H9 (cell line): ENCODE results near the gene GLYATL2. TPM values are rescaled to one million over a fixed set of nuclear protein-coding genes. Genes with fewer than 3 reads are reported as not detected.

Source experiments
- DNase-seq: peaks from one replicate; pipeline ENCODE4 v3.0.0-alpha.2; 2017
- H2AFZ ChIP-seq: one replicate; pipeline ENCODE4 v1.6.1; 2013; ENCODE audit warnings: mild to moderate bottlenecking, low read length, control low read depth, moderate library complexity
- H2AK5ac ChIP-seq: 2 replicates; pipeline ENCODE4 v1.6.1; 2013; ENCODE audit warnings: low read length, control low read depth, mixed read lengths; ENCODE audit not compliant: insufficient read length
- H2BK120ac ChIP-seq: one replicate; pipeline ENCODE4 v1.6.1; 2013; ENCODE audit warnings: low read depth, mild to moderate bottlenecking, low read length, control low read depth, inconsistent platforms; ENCODE audit not compliant: poor library complexity, severe bottlenecking
- H2BK12ac ChIP-seq: 2 replicates; pipeline ENCODE4 v1.6.1; 2013; ENCODE audit warnings: low read length, control low read depth, mixed read lengths, low read depth; ENCODE audit not compliant: insufficient read length
- H2BK15ac ChIP-seq: 2 replicates; pipeline ENCODE4 v1.6.1; 2013; ENCODE audit warnings: low read depth, low read length, control low read depth
- H2BK20ac ChIP-seq: one replicate; pipeline ENCODE4 v1.6.1; 2013; ENCODE audit warnings: low read depth, mild to moderate bottlenecking, low read length, control low read depth, inconsistent platforms; ENCODE audit not compliant: poor library complexity, severe bottlenecking
- H2BK5ac ChIP-seq: 2 replicates; pipeline ENCODE4 v1.6.1; 2013; ENCODE audit warnings: low read length, control low read depth, mixed read lengths; ENCODE audit not compliant: insufficient read length
- H3K14ac ChIP-seq: 2 replicates; pipeline ENCODE4 v1.6.1; 2013; ENCODE audit warnings: low read length, control low read depth; ENCODE audit not compliant: insufficient read depth
- H3K18ac ChIP-seq: 2 replicates; pipeline ENCODE4 v1.6.1; 2013; ENCODE audit warnings: low read depth, mild to moderate bottlenecking, mixed read lengths, low read length, control low read depth; ENCODE audit not compliant: insufficient read length
- H3K23ac ChIP-seq: 2 replicates; pipeline ENCODE4 v1.6.1; 2013; ENCODE audit warnings: low read length, control low read depth, mixed read lengths, low read depth; ENCODE audit not compliant: insufficient read length
- H3K23me2 ChIP-seq: 2 replicates; pipeline ENCODE4 v1.6.1; 2013; ENCODE audit warnings: low read depth, mild to moderate bottlenecking, mixed read lengths, low read length, control low read depth; ENCODE audit not compliant: insufficient read length, poor library complexity, severe bottlenecking
- H3K27ac ChIP-seq: 2 replicates; pipeline ENCODE4 v1.5.1; 2013; ENCODE audit warnings: low read length, control low read depth, mixed read lengths, low read depth; ENCODE audit not compliant: insufficient read length
- H3K27me3 ChIP-seq: 2 replicates; pipeline ENCODE4 v1.6.1; 2013; ENCODE audit warnings: low read length, control low read depth, inconsistent platforms; ENCODE audit not compliant: insufficient read depth
- H3K4ac ChIP-seq: 2 replicates; pipeline ENCODE4 v1.6.1; 2013; ENCODE audit warnings: low read depth, mild to moderate bottlenecking, control low read depth, inconsistent platforms, low read length, moderate library complexity
- H3K4me1 ChIP-seq: 2 replicates; pipeline ENCODE4 v1.6.1; 2013; ENCODE audit warnings: low read length, control low read depth, inconsistent platforms; ENCODE audit not compliant: insufficient read depth
- H3K4me2 ChIP-seq: 2 replicates; pipeline ENCODE4 v1.6.1; 2013; ENCODE audit warnings: low read length, control low read depth, mixed read lengths; ENCODE audit not compliant: insufficient read length, insufficient read depth
- H3K56ac ChIP-seq: 2 replicates; pipeline ENCODE4 v1.6.1; 2013; ENCODE audit warnings: low read depth, mild to moderate bottlenecking, mixed read lengths, low read length, control low read depth; ENCODE audit not compliant: insufficient read length
- H3K79me1 ChIP-seq: 2 replicates; pipeline ENCODE4 v1.6.1; 2013; ENCODE audit warnings: low read depth, mild to moderate bottlenecking, moderate library complexity, low read length, control low read depth, inconsistent platforms; ENCODE audit not compliant: insufficient read depth, poor library complexity, severe bottlenecking
- H3K79me2 ChIP-seq: 2 replicates; pipeline ENCODE4 v1.6.1; 2013; ENCODE audit warnings: low read length, control low read depth, inconsistent platforms; ENCODE audit not compliant: insufficient read depth
- H3K9ac ChIP-seq: 2 replicates; pipeline ENCODE4 v1.6.1; 2013; ENCODE audit warnings: low read length, control low read depth, mixed read lengths; ENCODE audit not compliant: insufficient read length; ENCODE audit errors: extremely low read depth
- H3K9me3 ChIP-seq: one replicate; pipeline ENCODE4 v1.6.1; 2013; ENCODE audit warnings: low read depth, low read length, inconsistent platforms; ENCODE audit not compliant: control insufficient read depth
- H3T11ph ChIP-seq: one replicate; pipeline ENCODE4 v1.6.1; 2013; ENCODE audit warnings: mild to moderate bottlenecking, low read length, control low read depth, inconsistent platforms
- H4K20me1 ChIP-seq: one replicate; pipeline ENCODE4 v1.6.1; 2013; ENCODE audit not compliant: control insufficient read depth, insufficient read length, insufficient read depth
- H4K5ac ChIP-seq: 2 replicates; pipeline ENCODE4 v1.6.1; 2013; ENCODE audit warnings: low read depth, mild to moderate bottlenecking, mixed read lengths, low read length, control low read depth; ENCODE audit not compliant: insufficient read length
- H4K8ac ChIP-seq: replicated peaks from 2 replicates; pipeline ENCODE4 v1.6.1; 2013; ENCODE audit warnings: low read length, control low read depth, mixed read lengths, low read depth; ENCODE audit not compliant: insufficient read length
- H4K91ac ChIP-seq: 2 replicates; pipeline ENCODE4 v1.6.1; 2013; ENCODE audit warnings: low read depth, mild to moderate bottlenecking, moderate library complexity, mixed read lengths, low read length, control low read depth; ENCODE audit not compliant: insufficient read length
- H3K27ac Mint-ChIP-seq, 3 experiments: 2 replicates in 2 of 3; 3 replicates in 1 of 3; pipeline ENCODE4 v1.8.0; 2020 to 2021; ENCODE audit warnings: mixed read lengths in 3 of 3, mild to moderate bottlenecking in 1 of 3, moderate library complexity in 1 of 3
- H3K27me3 Mint-ChIP-seq: 2 replicates; pipeline ENCODE4 v1.8.0; 2021; ENCODE audit warnings: low read depth, mild to moderate bottlenecking, moderate library complexity, mixed read lengths
- H3K36me3 Mint-ChIP-seq, 3 experiments: 2 replicates in 2 of 3; 3 replicates in 1 of 3; pipeline ENCODE4 v1.8.0; 2020 to 2021; ENCODE audit warnings: low read depth in 3 of 3, mixed read lengths in 3 of 3; ENCODE audit not compliant: insufficient read depth in 1 of 3
- H3K4me1 Mint-ChIP-seq, 2 experiments: 2 replicates each; pipeline ENCODE4 v1.8.0; 2020; ENCODE audit warnings: mixed read lengths in 2 of 2
- H3K4me3 Mint-ChIP-seq, 2 experiments: 2 replicates in 1 of 2; 3 replicates in 1 of 2; pipeline ENCODE4 v1.8.0; 2020 to 2021; ENCODE audit warnings: mild to moderate bottlenecking in 2 of 2, mixed read lengths in 2 of 2, moderate library complexity in 1 of 2
- H3K9me3 Mint-ChIP-seq, 2 experiments: 2 replicates in 1 of 2; 3 replicates in 1 of 2; pipeline ENCODE4 v1.8.0; 2020; ENCODE audit warnings: mild to moderate bottlenecking in 2 of 2, mixed read lengths in 2 of 2, moderate library complexity in 1 of 2
- CTCF ChIP-seq: fragments of 200-600 bp; sonication (generic); conservative IDR thresholded peaks from 3 replicates; pipeline ENCODE4 v1.8.0; 2021; ENCODE audit warnings: antibody characterized with exemption, mild to moderate bottlenecking
- WGBS: extraction: QIAGEN DNeasy Blood & Tissue Kit; methylation state at CpG from one replicate; pipeline ENCODE4 v1.1.7; 2013; ENCODE audit warnings: missing lambda C conversion rate, low lambda C conversion rate, mixed read lengths; ENCODE audit not compliant: insufficient read length; ENCODE audit errors: extremely low coverage; 5-methylcytosine and 5-hydroxymethylcytosine counted together
- total RNA-seq: library from RNA; stranded (reverse); gene quantifications from 2 replicates; pipeline ENCODE4 v1.2.1, GENCODE V29; 2021

Gene GLYATL2
- total RNA-seq, 1 experiment from 2014 or later = not detected

- Mint-ChIP-seq H3K9me3 (peaks cover 78 to 81% of the 10 kb centered on the region in 2 experiments), H3K4me3 (no peak overlapping the region), H3K27ac (no peak overlapping the region), H3K4me1 (no peaks in the 10 kb centered on the region), H3K36me3 (peaks cover 0 to 20% (median 6%) of the 10 kb centered on the region in 3 experiments; a peak in 4 of 7 replicates), H3K27me3 (peaks cover 2% of the 10 kb centered on the region)
- no peak overlapping the region for H3K4me2 ChIP-seq
- H2AFZ ChIP-seq = no peak overlapping the region
- no peak overlapping the region for H3K56ac ChIP-seq
- H3K27ac ChIP-seq = no peak overlapping the region
- H3K4me1 ChIP-seq = no peaks in the 10 kb centered on the region
- no peak overlapping the region for H2BK120ac ChIP-seq
- no peak overlapping the region for H2BK20ac ChIP-seq
- no peaks in the 10 kb centered on the region for H3K79me2 ChIP-seq
- H3K9me3 ChIP-seq = peaks cover 30% of the 10 kb centered on the region
- no CpG with 5 or more reads among the region's 2 CpGs for WGBS
- no peak for DNase-seq
- no peak overlapping the region for H4K5ac ChIP-seq
- no peak overlapping the region for H3K23ac ChIP-seq
- TF ChIP-seq CTCF = no peak
- no peak overlapping the region for H2AK5ac ChIP-seq
- H4K8ac ChIP-seq = no peak overlapping the region
- no peak overlapping the region for H2BK5ac ChIP-seq
- no peaks in the 10 kb centered on the region for H4K20me1 ChIP-seq
- H2BK12ac ChIP-seq = no peak overlapping the region
- no peak overlapping the region for H2BK15ac ChIP-seq
- H3K18ac ChIP-seq = no peak overlapping the region
- no peak overlapping the region for H3T11ph ChIP-seq
- H3K4ac ChIP-seq = no peak overlapping the region
- H4K91ac ChIP-seq = no peak overlapping the region
- H3K14ac ChIP-seq = no peak overlapping the region
- no peaks in the 10 kb centered on the region for H3K79me1 ChIP-seq
- H3K23me2 ChIP-seq = no peaks in the 10 kb centered on the region
- H3K9ac ChIP-seq = no peak overlapping the region
- no peaks in the 10 kb centered on the region for H3K27me3 ChIP-seq
Observed at GRCh38 chr11:58807343-58807742, 37.2 kb downstream of the GLYATL2 start.
